Subcutaneous abdominal adipose tissue (tissue), 5 donors: ENCODE measurements around the gene SGCD.

Experiments
- H3K27ac ChIP-seq: one replicate; pipeline ENCODE4 v1.7.0; 2013; ENCODE audit warnings: low read depth, mild to moderate bottlenecking, inconsistent platforms, low read length, moderate library complexity
- H3K27me3 ChIP-seq, 5 donors: one replicate each; pipeline ENCODE4 v1.7.0; 2013; ENCODE audit warnings: low read length in 5 of 5, inconsistent platforms in 1 of 5; ENCODE audit not compliant: control insufficient read depth in 5 of 5, insufficient read depth in 4 of 5
- H3K36me3 ChIP-seq, 5 donors: one replicate each; pipeline ENCODE4 v1.7.0; 2013; ENCODE audit warnings: low read length in 5 of 5; ENCODE audit not compliant: control insufficient read depth in 5 of 5, insufficient read depth in 5 of 5
- H3K4me1 ChIP-seq, 5 donors: one replicate each; pipeline ENCODE4 v1.7.0; 2013; ENCODE audit warnings: low read length in 5 of 5, mild to moderate bottlenecking in 3 of 5, moderate library complexity in 1 of 5; ENCODE audit not compliant: control insufficient read depth in 5 of 5, insufficient read depth in 5 of 5
- H3K4me3 ChIP-seq, 5 donors: one replicate each; pipeline ENCODE4 v1.7.0; 2013; ENCODE audit warnings: low read length in 5 of 5, low read depth in 1 of 5
- H3K9ac ChIP-seq, 5 donors: one replicate each; pipeline ENCODE4 v1.7.0; 2013; ENCODE audit warnings: low read length in 5 of 5, mild to moderate bottlenecking in 4 of 5, moderate library complexity in 3 of 5
- H3K9me3 ChIP-seq, 5 donors: one replicate each; pipeline ENCODE4 v1.7.0; 2013; ENCODE audit warnings: low read length in 5 of 5; ENCODE audit not compliant: control insufficient read depth in 5 of 5
- donor health status: healthy.
- donor health status: healthy.
- donor health status: healthy.
- donor health status: healthy.
- donor health status: healthy.

Gene SGCD

GRCh38 chr5:156486394-156487238, 159.7 kb downstream of the SGCD start:
- Histone ChIP-seq H3K27me3 (no peaks in the 10 kb centered on the region), H3K4me1 (peaks cover 0 to 17% (median 11%) of the 10 kb centered on the region in 5 donors), H3K9me3 (peaks cover 0 to 12% (median 0%) of the 10 kb centered on the region in 5 donors), H3K36me3 (no peaks in the 10 kb centered on the region), H3K9ac (no peak overlapping the region), H3K27ac (no peak overlapping the region), H3K4me3 (no peak overlapping the region)

- Histone ChIP-seq H3K4me3 (no peak overlapping the region), H3K36me3 (no peaks in the 10 kb centered on the region), H3K27me3 (no peaks in the 10 kb centered on the region), H3K9me3 (peaks cover 0 to 4% (median 0%) of the 10 kb centered on the region in 5 donors), H3K9ac (no peak overlapping the region), H3K27ac (no peak overlapping the region), H3K4me1 (no peaks in the 10 kb centered on the region)
Measured at GRCh38 chr5:156491766-156492165, 164.8 kb downstream of the SGCD start.

GRCh38 chr5:156496291-156496690, 169.3 kb downstream of the SGCD start:
- no peaks in the 10 kb centered on the region for H3K27me3 ChIP-seq
- no peaks in the 10 kb centered on the region for H3K9me3 ChIP-seq
- no peak overlapping the region for H3K27ac ChIP-seq
- H3K4me1 ChIP-seq = peaks cover 0 to 9% (median 0%) of the 10 kb centered on the region in 5 donors
- H3K4me3 ChIP-seq = no peak overlapping the region
- no peaks in the 10 kb centered on the region for H3K36me3 ChIP-seq
- no peak overlapping the region for H3K9ac ChIP-seq

GRCh38 chr5:156497804-156498208, 170.8 kb downstream of the SGCD start:
- Histone ChIP-seq H3K4me1 (peaks cover 0 to 9% (median 0%) of the 10 kb centered on the region in 5 donors), H3K4me3 (no peak overlapping the region), H3K36me3 (no peaks in the 10 kb centered on the region), H3K9ac (no peak overlapping the region), H3K27me3 (no peaks in the 10 kb centered on the region), H3K27ac (no peak overlapping the region), H3K9me3 (no peaks in the 10 kb centered on the region)

GRCh38 chr5:156498226-156498980, 171.4 kb downstream of the SGCD start:
- no peak overlapping the region for H3K4me3 ChIP-seq
- no peaks in the 10 kb centered on the region for H3K27me3 ChIP-seq
- no peak overlapping the region for H3K9ac ChIP-seq
- H3K9me3 ChIP-seq = no peaks in the 10 kb centered on the region
- no peaks in the 10 kb centered on the region for H3K36me3 ChIP-seq
- H3K27ac ChIP-seq = no peak overlapping the region
- H3K4me1 ChIP-seq = peaks cover 0 to 9% (median 0%) of the 10 kb centered on the region in 5 donors

GRCh38 chr5:156500755-156501154, 173.8 kb downstream of the SGCD start:
- no peaks in the 10 kb centered on the region for H3K36me3 ChIP-seq
- no peak overlapping the region for H3K4me3 ChIP-seq
- no peak overlapping the region for H3K27ac ChIP-seq

GRCh38 chr5:156505101-156505500, 178.1 kb downstream of the SGCD start:
- peaks cover 0 to 8% (median 0%) of the 10 kb centered on the region in 5 donors for H3K4me1 ChIP-seq
- no peak overlapping the region for H3K27ac ChIP-seq
- H3K9me3 ChIP-seq = no peaks in the 10 kb centered on the region
- H3K9ac ChIP-seq = no peak overlapping the region
- H3K27me3 ChIP-seq = no peaks in the 10 kb centered on the region
- H3K4me3 ChIP-seq = no peak overlapping the region
- peaks cover 0 to 7% (median 0%) of the 10 kb centered on the region in 5 donors for H3K36me3 ChIP-seq

More at GRCh38 chr5:156500755-156501154, 173.8 kb downstream of the SGCD start:
- Histone ChIP-seq H3K4me1 (peaks cover 0 to 9% (median 0%) of the 10 kb centered on the region in 5 donors), H3K9ac (no peak overlapping the region), H3K9me3 (no peaks in the 10 kb centered on the region), H3K27me3 (no peaks in the 10 kb centered on the region)

GRCh38 chr5:156513123-156513815, 186.3 kb downstream of the SGCD start:
- Histone ChIP-seq H3K36me3 (peaks cover 0 to 12% (median 3%) of the 10 kb centered on the region in 5 donors), H3K27ac (no peak overlapping the region), H3K9ac (no peak overlapping the region), H3K4me3 (no peak overlapping the region), H3K9me3 (peaks cover 0 to 3% (median 0%) of the 10 kb centered on the region in 5 donors), H3K4me1 (no peaks in the 10 kb centered on the region), H3K27me3 (no peaks in the 10 kb centered on the region)

- H3K27me3 ChIP-seq = no peaks in the 10 kb centered on the region
- H3K9me3 ChIP-seq = peaks cover 0 to 3% (median 0%) of the 10 kb centered on the region in 5 donors
- H3K9ac ChIP-seq = no peak overlapping the region
- no peak overlapping the region for H3K4me3 ChIP-seq
- peaks cover 0 to 5% (median 3%) of the 10 kb centered on the region in 5 donors for H3K36me3 ChIP-seq
- no peak overlapping the region for H3K27ac ChIP-seq
- no peaks in the 10 kb centered on the region for H3K4me1 ChIP-seq
Measured at GRCh38 chr5:156515121-156515520, 188.2 kb downstream of the SGCD start.
